MG63 (cell line): ENCODE data around the gene FKBP2. TPM values are rescaled to one million over a fixed set of nuclear protein-coding genes. Genes with fewer than 3 reads are reported as not detected.

Experiments
- DNase-seq: peaks from one replicate; pipeline ENCODE4 v3.0.0-alpha.2; 2020
- H3K27me3 ChIP-seq: fragments of 250-450 bp; sonication (Bioruptor Pico); 2 replicates; pipeline ENCODE4 v1.5.1; 2020; ENCODE audit warnings: mild to moderate bottlenecking, moderate library complexity
- H3K36me3 ChIP-seq: fragments of 250-450 bp; sonication (Bioruptor Pico); 2 replicates; pipeline ENCODE4 v1.5.1; 2020; ENCODE audit warnings: mild to moderate bottlenecking, moderate library complexity
- H3K4me3 ChIP-seq: fragments of 250-450 bp; sonication (Bioruptor Pico); 2 replicates; pipeline ENCODE4 v1.5.1; 2020; ENCODE audit warnings: mild to moderate bottlenecking, moderate library complexity
- H3K9me3 ChIP-seq: fragments of 250-450 bp; sonication (Bioruptor Pico); 2 replicates; pipeline ENCODE4 v1.5.1; 2020; ENCODE audit warnings: mild to moderate bottlenecking, moderate library complexity
- total RNA-seq: library from RNA; depleted of rRNA; stranded (reverse); fragments of >200 nt; shearing (Covaris generic); gene quantifications from 2 replicates; pipeline ENCODE4 v1.2.3, GENCODE V29; 2014; ENCODE audit warnings: low replicate concordance; rRNA removed

FKBP2 gene
- total RNA-seq, 1 experiment from 2014 or later = 22.8 TPM

- Histone ChIP-seq H3K9me3 (no peaks in the 10 kb centered on the region), H3K36me3 (no peaks in the 10 kb centered on the region), H3K27me3 (no peaks in the 10 kb centered on the region), H3K4me3 (no peak overlapping the region)
- no peak for DNase-seq
Observed at GRCh38 chr11:64292460-64293254, 51.8 kb downstream of the FKBP2 start.

Other genes with a start within 250 kb of the FKBP2 start
- gene FLRT1, start 205.2 kb upstream of the FKBP2 start, total RNA-seq = 0.25 TPM in 1 of 2 replicates, not detected in the other
- gene MACROD1, start 75.0 kb upstream of the FKBP2 start, total RNA-seq = 14.1 and 44.1 TPM in 2 replicates
- gene STIP1, start 54.9 kb upstream of the FKBP2 start, total RNA-seq = 254 and 287 TPM in 2 replicates
- not detected in 2 replicates for gene FERMT3, start 34.4 kb upstream of the FKBP2 start, total RNA-seq
- 24.6 and 26.3 TPM in 2 replicates for gene TRPT1, start 14.9 kb upstream of the FKBP2 start, total RNA-seq
- 21.5 and 34.2 TPM in 2 replicates for gene NUDT22, start 14.8 kb upstream of the FKBP2 start, total RNA-seq
- gene DNAJC4, start 10.5 kb upstream of the FKBP2 start, total RNA-seq = 1.6 and 3.5 TPM in 2 replicates
- 9.3 and 19.0 TPM in 2 replicates for gene VEGFB, start 6.5 kb upstream of the FKBP2 start, total RNA-seq
- 506 and 662 TPM in 2 replicates for gene PPP1R14B, start 5.8 kb downstream of the FKBP2 start, total RNA-seq
- gene PLCB3, start 10.4 kb downstream of the FKBP2 start, total RNA-seq = 24.8 and 37.4 TPM in 2 replicates
- 127 and 166 TPM in 2 replicates for gene BAD, start 43.6 kb downstream of the FKBP2 start, total RNA-seq
- 14.9 and 15.0 TPM in 2 replicates for gene GPR137, start 44.8 kb downstream of the FKBP2 start, total RNA-seq
- gene KCNK4, start 50.2 kb downstream of the FKBP2 start, total RNA-seq = not detected in 2 replicates
- gene CATSPERZ, start 59.3 kb downstream of the FKBP2 start, total RNA-seq = not detected in 2 replicates
- gene ESRRA, start 64.4 kb downstream of the FKBP2 start, total RNA-seq = 52.0 and 79.2 TPM in 2 replicates
- gene TRMT112, start 76.5 kb downstream of the FKBP2 start, total RNA-seq = 356 and 508 TPM in 2 replicates
- gene PRDX5, start 77.0 kb downstream of the FKBP2 start, total RNA-seq = 291 and 333 TPM in 2 replicates
- gene CCDC88B, start 99.1 kb downstream of the FKBP2 start, total RNA-seq = 1.8 and 3.0 TPM in 2 replicates
- gene RPS6KA4, start 118.1 kb downstream of the FKBP2 start, total RNA-seq = 73.7 and 94.2 TPM in 2 replicates